Panc1 (cell line): ENCODE measurements around the gene ARHGEF25. TPM values are rescaled to one million over a fixed set of nuclear protein-coding genes. Genes with fewer than 3 reads are reported as not detected.
"Not testable (repeated sequence)": the region's sequence is repeated elsewhere in the genome, so short reads cannot be mapped to it uniquely, and the experiment has no call there.

Source experiments
- ATAC-seq: fragments of 200-7000 bp; cut with Tn5 transposase; 2 replicates; pipeline ENCODE4 v1.9.1; 2020; ENCODE audit warnings: mild to moderate bottlenecking, moderate library complexity
- BruUV-seq: library from RNA; stranded (reverse); fragments of 400-500 nt; replicated peaks from 2 replicates; lab custom pipeline; 2021; lab: Mats Ljungman, UMichigan
- CTCF ChIA-PET: fragments of 300-600 bp; sonication (Branson Sonifier 250); formaldehyde crosslinking; loops from one replicate; lab custom pipeline; 2022; ENCODE audit warnings: antibody characterized with exemption; lab: Charles Lee
- POLR2A ChIA-PET: fragments of 300-600 bp; sonication (Branson Sonifier 250); formaldehyde crosslinking; loops from one replicate; lab custom pipeline; 2022; ENCODE audit warnings: antibody characterized with exemption; lab: Charles Lee
- DNase-seq: peaks from one replicate; pipeline ENCODE4 v3.0.0-alpha.2; 2010; ENCODE audit warnings: low read depth, low spot score
- H3K27ac ChIP-seq: 2 replicates; pipeline ENCODE4 v1.5.1; 2011; ENCODE audit warnings: mild to moderate bottlenecking, low read length, inconsistent platforms
- H3K27me3 ChIP-seq: fragments of 200-500 bp; sonication (Bioruptor generic); 2 replicates; pipeline ENCODE4 v1.6.0; 2014; ENCODE audit warnings: low read length, inconsistent platforms; ENCODE audit not compliant: control insufficient read depth, insufficient read depth
- H3K36me3 ChIP-seq: fragments of 200-500 bp; sonication (Bioruptor generic); 2 replicates; pipeline ENCODE4 v1.5.1; 2014; ENCODE audit warnings: inconsistent platforms, mild to moderate bottlenecking, low read length, moderate library complexity; ENCODE audit not compliant: control insufficient read depth, insufficient read depth
- H3K4me1 ChIP-seq: 2 replicates; pipeline ENCODE4 v1.5.1; 2011; ENCODE audit warnings: inconsistent platforms, mild to moderate bottlenecking, low read length, moderate library complexity; ENCODE audit not compliant: control insufficient read depth, insufficient read depth
- H3K4me3 ChIP-seq, 2 experiments: 2 replicates each; pipeline ENCODE4 v1.5.1; 2011 to 2012; ENCODE audit warnings: low read depth in 2 of 2, low read length in 2 of 2, mild to moderate bottlenecking in 2 of 2, inconsistent platforms in 1 of 2, moderate library complexity in 1 of 2
- H3K9me3 ChIP-seq: fragments of 200-500 bp; sonication (Bioruptor generic); 2 replicates; pipeline ENCODE4 v1.5.1; 2014; ENCODE audit warnings: low read depth, mild to moderate bottlenecking, inconsistent platforms, low read length, moderate library complexity; ENCODE audit not compliant: control insufficient read depth, insufficient read depth
- POLR2AphosphoS5 ChIP-seq: IDR thresholded peaks from 2 replicates; pipeline ENCODE4 v1.6.1; 2012; ENCODE audit warnings: mild to moderate bottlenecking, low read depth, low read length, moderate library complexity
- SIN3A ChIP-seq: IDR thresholded peaks from 2 replicates; pipeline ENCODE4 v1.6.1; 2012; ENCODE audit warnings: low read depth, mild to moderate bottlenecking, low read length, moderate library complexity, borderline replicate concordance; ENCODE audit not compliant: insufficient read depth
- TCF7L2 ChIP-seq: IDR thresholded peaks from 2 replicates; pipeline ENCODE4 v1.6.1; 2011; ENCODE audit warnings: mild to moderate bottlenecking, low read depth, low read length, inconsistent platforms
- in situ Hi-C: cut with HindIII; loops from 2 replicates; pipeline ENCODE4 v1.10.0; 2016; ENCODE audit warnings: low sequenced_read_pairs, low pct_unique_long_range_greater_than_20kb
- intact Hi-C: fragments of 100-400 bp; cut with micrococcal nuclease; formaldehyde crosslinking; loops from one replicate; pipeline ENCODE4 v1.10.0; 2022; ENCODE audit not compliant: unreplicated experiment
- total RNA-seq: library from RNA; stranded (reverse); gene quantifications from one replicate; pipeline ENCODE4 v1.2.1, GENCODE V29; 2021; ENCODE audit not compliant: unreplicated experiment
- TF ChIP-seq, protein P1 (sequence below): fragments of 450-650 bp; IDR thresholded peaks from 2 replicates; pipeline ENCODE4 v1.5.1; 2017; ENCODE audit warnings: mild to moderate bottlenecking
- TF ChIP-seq, protein P2 (sequence below), 2 experiments: IDR thresholded peaks; 2 replicates each; pipeline ENCODE4 v1.6.1; 2011 to 2012; ENCODE audit warnings: low read depth in 2 of 2, control low read depth in 1 of 2, low read length in 1 of 2, mild to moderate bottlenecking in 1 of 2, moderate library complexity in 1 of 2; ENCODE audit not compliant: insufficient read depth in 1 of 2

ARHGEF25 gene
- total RNA-seq, 1 experiment from 2014 or later = 10.5 TPM

DNA sequence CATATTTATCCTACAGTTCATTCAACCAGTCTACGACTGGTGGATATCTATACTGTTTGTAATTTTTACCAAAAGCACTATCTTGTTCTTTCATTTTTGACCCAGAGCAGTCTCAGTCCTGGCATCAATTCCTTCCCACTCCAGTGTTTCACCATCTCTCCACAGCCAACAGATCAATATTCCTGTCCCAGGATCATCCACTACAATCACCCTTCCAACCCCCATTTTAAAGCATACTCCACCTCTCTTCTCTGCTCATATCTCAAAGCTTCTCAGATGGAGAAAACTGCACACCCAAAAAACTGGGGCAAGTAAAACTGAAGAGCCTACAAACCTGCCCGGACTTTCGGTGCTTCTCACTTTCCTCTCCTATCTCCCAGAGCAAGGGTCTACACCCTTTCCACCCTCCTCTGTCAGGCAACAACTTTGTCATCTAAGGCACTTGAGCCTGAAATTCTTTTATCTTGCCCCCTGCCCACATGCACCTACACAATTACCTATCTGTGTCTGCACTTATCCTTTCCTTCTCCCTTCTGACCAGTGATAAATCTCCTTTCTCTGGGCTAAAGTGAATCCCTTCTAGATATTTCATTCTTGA, 24.3 kb upstream of the ARHGEF25 start:
- Histone ChIP-seq H3K4me1 (peaks cover 3% of the 10 kb centered on the region), H3K4me3 (no peak overlapping the region), H3K9me3 (no peaks in the 10 kb centered on the region), H3K27ac (no peak overlapping the region), H3K36me3 (peaks cover 3% of the 10 kb centered on the region; the same call in 1 of the 2 replicates), H3K27me3 (no peaks in the 10 kb centered on the region)
- CTCF ChIA-PET = no interaction called here
- POLR2A ChIA-PET = no interaction called here
- ATAC-seq (no peak), DNase-seq (no peak)
- intact Hi-C loops (no loop called here), in situ Hi-C loops (no loop called here)
- no TSS peak for BruUV-seq
- TF ChIP-seq SIN3A = no peak
- TF ChIP-seq POLR2AphosphoS5 = no peak
- TF ChIP-seq, protein P1, sequence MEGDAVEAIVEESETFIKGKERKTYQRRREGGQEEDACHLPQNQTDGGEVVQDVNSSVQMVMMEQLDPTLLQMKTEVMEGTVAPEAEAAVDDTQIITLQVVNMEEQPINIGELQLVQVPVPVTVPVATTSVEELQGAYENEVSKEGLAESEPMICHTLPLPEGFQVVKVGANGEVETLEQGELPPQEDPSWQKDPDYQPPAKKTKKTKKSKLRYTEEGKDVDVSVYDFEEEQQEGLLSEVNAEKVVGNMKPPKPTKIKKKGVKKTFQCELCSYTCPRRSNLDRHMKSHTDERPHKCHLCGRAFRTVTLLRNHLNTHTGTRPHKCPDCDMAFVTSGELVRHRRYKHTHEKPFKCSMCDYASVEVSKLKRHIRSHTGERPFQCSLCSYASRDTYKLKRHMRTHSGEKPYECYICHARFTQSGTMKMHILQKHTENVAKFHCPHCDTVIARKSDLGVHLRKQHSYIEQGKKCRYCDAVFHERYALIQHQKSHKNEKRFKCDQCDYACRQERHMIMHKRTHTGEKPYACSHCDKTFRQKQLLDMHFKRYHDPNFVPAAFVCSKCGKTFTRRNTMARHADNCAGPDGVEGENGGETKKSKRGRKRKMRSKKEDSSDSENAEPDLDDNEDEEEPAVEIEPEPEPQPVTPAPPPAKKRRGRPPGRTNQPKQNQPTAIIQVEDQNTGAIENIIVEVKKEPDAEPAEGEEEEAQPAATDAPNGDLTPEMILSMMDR = no peak
- TF ChIP-seq TCF7L2 = no peak
- TF ChIP-seq, protein P2, sequence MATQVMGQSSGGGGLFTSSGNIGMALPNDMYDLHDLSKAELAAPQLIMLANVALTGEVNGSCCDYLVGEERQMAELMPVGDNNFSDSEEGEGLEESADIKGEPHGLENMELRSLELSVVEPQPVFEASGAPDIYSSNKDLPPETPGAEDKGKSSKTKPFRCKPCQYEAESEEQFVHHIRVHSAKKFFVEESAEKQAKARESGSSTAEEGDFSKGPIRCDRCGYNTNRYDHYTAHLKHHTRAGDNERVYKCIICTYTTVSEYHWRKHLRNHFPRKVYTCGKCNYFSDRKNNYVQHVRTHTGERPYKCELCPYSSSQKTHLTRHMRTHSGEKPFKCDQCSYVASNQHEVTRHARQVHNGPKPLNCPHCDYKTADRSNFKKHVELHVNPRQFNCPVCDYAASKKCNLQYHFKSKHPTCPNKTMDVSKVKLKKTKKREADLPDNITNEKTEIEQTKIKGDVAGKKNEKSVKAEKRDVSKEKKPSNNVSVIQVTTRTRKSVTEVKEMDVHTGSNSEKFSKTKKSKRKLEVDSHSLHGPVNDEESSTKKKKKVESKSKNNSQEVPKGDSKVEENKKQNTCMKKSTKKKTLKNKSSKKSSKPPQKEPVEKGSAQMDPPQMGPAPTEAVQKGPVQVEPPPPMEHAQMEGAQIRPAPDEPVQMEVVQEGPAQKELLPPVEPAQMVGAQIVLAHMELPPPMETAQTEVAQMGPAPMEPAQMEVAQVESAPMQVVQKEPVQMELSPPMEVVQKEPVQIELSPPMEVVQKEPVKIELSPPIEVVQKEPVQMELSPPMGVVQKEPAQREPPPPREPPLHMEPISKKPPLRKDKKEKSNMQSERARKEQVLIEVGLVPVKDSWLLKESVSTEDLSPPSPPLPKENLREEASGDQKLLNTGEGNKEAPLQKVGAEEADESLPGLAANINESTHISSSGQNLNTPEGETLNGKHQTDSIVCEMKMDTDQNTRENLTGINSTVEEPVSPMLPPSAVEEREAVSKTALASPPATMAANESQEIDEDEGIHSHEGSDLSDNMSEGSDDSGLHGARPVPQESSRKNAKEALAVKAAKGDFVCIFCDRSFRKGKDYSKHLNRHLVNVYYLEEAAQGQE (IDR thresholded peaks at IDR 0.05; ENCODE audit: insufficient read depth in 1 of 2, low read depth in 2 of 2, low read length in 1 of 2) = no peak

DNA sequence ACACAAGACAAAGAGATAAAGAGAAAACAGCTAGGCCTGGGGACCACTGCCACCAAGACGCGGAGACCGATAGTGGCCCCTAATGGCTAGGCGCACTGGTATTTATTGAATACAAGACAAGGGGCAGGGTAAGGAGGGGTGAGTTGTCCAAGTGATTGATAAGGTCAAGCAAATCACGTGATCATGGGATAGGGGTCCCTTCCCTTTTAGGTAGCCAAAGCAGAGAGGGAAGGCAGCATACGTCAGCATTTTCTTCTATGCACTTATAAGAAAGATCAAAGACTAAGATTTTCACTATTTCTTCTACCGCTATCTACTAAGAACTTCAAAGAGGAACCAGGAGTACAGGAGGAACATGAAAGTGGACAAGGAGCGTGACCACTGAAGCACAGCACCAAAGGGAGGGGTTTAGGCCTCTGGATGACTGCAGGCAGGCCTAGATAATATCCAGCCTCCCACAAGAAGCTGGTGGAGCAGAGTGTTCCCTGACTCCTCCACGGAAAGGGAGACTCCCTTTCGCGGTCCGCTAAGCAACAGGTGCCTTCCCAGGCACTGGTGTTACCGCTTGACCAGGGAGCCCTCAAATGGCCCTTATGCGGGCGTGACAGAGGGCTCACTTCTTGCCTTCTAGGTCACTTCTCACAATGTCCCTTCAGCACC, 22.2 kb upstream of the ARHGEF25 start:
- in situ Hi-C loops, BruUV-seq, H3K4me3 ChIP-seq, CTCF ChIA-PET, ATAC-seq, H3K36me3 ChIP-seq, DNase-seq, intact Hi-C loops, H3K9me3 ChIP-seq, POLR2A ChIA-PET, H3K27ac ChIP-seq, H3K27me3 ChIP-seq: not testable (repeated sequence)
- peaks cover 15% of the 10 kb centered on the region for H3K4me1 ChIP-seq

DNA sequence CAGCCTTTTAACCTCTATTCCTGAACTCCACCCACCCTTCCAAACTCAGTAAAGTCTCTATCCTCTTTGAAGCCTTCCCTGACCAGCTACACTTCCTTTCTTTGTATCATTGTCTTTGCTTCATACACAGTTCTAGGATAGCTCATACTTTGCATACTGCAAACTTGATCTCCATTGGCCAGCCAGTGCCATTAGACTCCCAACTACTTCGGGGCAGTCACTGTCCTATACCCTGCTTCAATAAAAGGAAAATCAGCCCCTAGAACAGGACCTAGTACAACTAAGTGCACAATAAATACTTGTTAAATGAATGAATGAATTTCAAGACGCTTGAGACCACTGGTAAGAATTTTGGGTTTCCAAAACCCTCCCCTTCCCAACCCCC, 20.8 kb upstream of the ARHGEF25 start:
- CTCF ChIA-PET = no interaction called here
- POLR2A ChIA-PET = interaction anchor here (0.6 to 0.7 kb wide), 2 partner anchors 14 to 28 kb away, joined by 6 to 7 read pairs; no protein-coding TSS in a partner anchor
- Histone ChIP-seq H3K27ac (peak overlapping the region; percentile 87), H3K4me3 (peak overlapping the region; percentile 94 to 97), H3K27me3 (no peaks in the 10 kb centered on the region), H3K4me1 (peaks cover 15% of the 10 kb centered on the region), H3K9me3 (no peaks in the 10 kb centered on the region), H3K36me3 (peaks cover 3% of the 10 kb centered on the region; the same call in 1 of the 2 replicates)
- in situ Hi-C loops (no loop called here), intact Hi-C loops (no loop called here)
- BruUV-seq = no TSS peak
- no peak for TF ChIP-seq SIN3A
- no peak for TF ChIP-seq POLR2AphosphoS5
- TF ChIP-seq, protein P2 (IDR thresholded peaks at IDR 0.05; ENCODE audit: insufficient read depth in 1 of 2, low read depth in 2 of 2, low read length in 1 of 2) = no peak
- ATAC-seq = peak; percentile 6; the same call in 1 of the 2 replicates
- DNase-seq = no peak
